ENCODE results near the gene CLIC5.

- TF ChIP-seq CTCF (IDR thresholded peaks at IDR 0.05; ENCODE audit: control extremely low read depth in 1 of 3, insufficient read depth in 1 of 3, low read depth in 1 of 3, low read length in 3 of 3) (no peak), TBP (IDR thresholded peaks at IDR 0.05; ENCODE audit: low read depth, low read length) (no peak)
Measured at GRCh38 chr6:45898941-45899682, 116.5 kb downstream of the CLIC5 start.

Data from H1 (cell line).